ENCODE results near the gene ENOPH1. TPM values are rescaled to one million over a fixed set of nuclear protein-coding genes. Genes with fewer than 3 reads are reported as not detected.
A peak's percentile ranks its signal among the peaks of the same experiment; 100 is the strongest.

Gene ENOPH1
- total RNA-seq, 1 donor from 2014 or later = 16.7 TPM

- no peak overlapping the region for H3K27ac ChIP-seq (ENCODE audit: low read depth, low read length)
- no peak overlapping the region for H3K4me3 ChIP-seq (ENCODE audit: low read length in 3 of 3)
- H3K27me3 ChIP-seq (ENCODE audit: control insufficient read depth in 3 of 3, insufficient read depth in 3 of 3, low read length in 3 of 3) = no peaks in the 10 kb centered on the region
- peaks cover 15 to 20% (median 18%) of the 10 kb centered on the region in 3 donors for H3K4me1 ChIP-seq (ENCODE audit: control insufficient read depth in 3 of 3, insufficient read depth in 3 of 3, low read length in 3 of 3)
- H3K9me3 ChIP-seq (ENCODE audit: control insufficient read depth in 3 of 3, low read length in 3 of 3) = no peaks in the 10 kb centered on the region
- H3K9ac ChIP-seq (ENCODE audit: low read depth in 1 of 3, low read length in 3 of 3) = no peak overlapping the region
- H3K36me3 ChIP-seq (ENCODE audit: control insufficient read depth in 3 of 3, insufficient read depth in 3 of 3, low read length in 3 of 3) = peaks cover 22 to 51% (median 43%) of the 10 kb centered on the region in 3 donors
Measured at GRCh38 chr4:82423245-82424054, 6.9 kb upstream of the ENOPH1 start.

- H3K4me1 ChIP-seq (ENCODE audit: control insufficient read depth in 3 of 3, insufficient read depth in 3 of 3, low read length in 3 of 3) = peaks cover 15 to 22% (median 18%) of the 10 kb centered on the region in 3 donors
- H3K27me3 ChIP-seq (ENCODE audit: control insufficient read depth in 3 of 3, insufficient read depth in 3 of 3, low read length in 3 of 3) = no peaks in the 10 kb centered on the region
- H3K9me3 ChIP-seq (ENCODE audit: control insufficient read depth in 3 of 3, low read length in 3 of 3) = no peaks in the 10 kb centered on the region
- no peak overlapping the region for H3K9ac ChIP-seq (ENCODE audit: low read depth in 1 of 3, low read length in 3 of 3)
- H3K36me3 ChIP-seq (ENCODE audit: control insufficient read depth in 3 of 3, insufficient read depth in 3 of 3, low read length in 3 of 3) = peaks cover 22 to 51% (median 43%) of the 10 kb centered on the region in 3 donors
- no peak overlapping the region for H3K27ac ChIP-seq (ENCODE audit: low read depth, low read length)
- no peak overlapping the region for H3K4me3 ChIP-seq (ENCODE audit: low read length in 3 of 3)
Measured at GRCh38 chr4:82425478-82425877, 4.9 kb upstream of the ENOPH1 start.

- H3K27ac ChIP-seq (ENCODE audit: low read depth, low read length) = peak overlapping the region; percentile 95
- peak overlapping the region; percentile 89 to 94 (median 94) for H3K4me3 ChIP-seq (ENCODE audit: low read length in 3 of 3)
- no peaks in the 10 kb centered on the region for H3K9me3 ChIP-seq (ENCODE audit: control insufficient read depth in 3 of 3, low read length in 3 of 3)
- peaks cover 22 to 32% (median 22%) of the 10 kb centered on the region in 3 donors for H3K4me1 ChIP-seq (ENCODE audit: control insufficient read depth in 3 of 3, insufficient read depth in 3 of 3, low read length in 3 of 3)
- no peaks in the 10 kb centered on the region for H3K27me3 ChIP-seq (ENCODE audit: control insufficient read depth in 3 of 3, insufficient read depth in 3 of 3, low read length in 3 of 3)
- peak overlapping the region; percentile 75 to 86 (median 77) for H3K9ac ChIP-seq (ENCODE audit: low read depth in 1 of 3, low read length in 3 of 3)
- H3K36me3 ChIP-seq (ENCODE audit: control insufficient read depth in 3 of 3, insufficient read depth in 3 of 3, low read length in 3 of 3) = peaks cover 17 to 39% (median 37%) of the 10 kb centered on the region in 3 donors
Measured at GRCh38 chr4:82428526-82428968, 1.8 kb upstream of the ENOPH1 start.

- peaks cover 17 to 33% (median 31%) of the 10 kb centered on the region in 3 donors for H3K36me3 ChIP-seq (ENCODE audit: control insufficient read depth in 3 of 3, insufficient read depth in 3 of 3, low read length in 3 of 3)
- H3K27me3 ChIP-seq (ENCODE audit: control insufficient read depth in 3 of 3, insufficient read depth in 3 of 3, low read length in 3 of 3) = no peaks in the 10 kb centered on the region
- no peaks in the 10 kb centered on the region for H3K9me3 ChIP-seq (ENCODE audit: control insufficient read depth in 3 of 3, low read length in 3 of 3)
- peak overlapping the region; percentile 94 to 96 (median 94) for H3K4me3 ChIP-seq (ENCODE audit: low read length in 3 of 3)
- peak overlapping the region; percentile 95 for H3K27ac ChIP-seq (ENCODE audit: low read depth, low read length)
- peaks cover 22 to 32% (median 22%) of the 10 kb centered on the region in 3 donors for H3K4me1 ChIP-seq (ENCODE audit: control insufficient read depth in 3 of 3, insufficient read depth in 3 of 3, low read length in 3 of 3)
- peak overlapping the region; percentile 95 to 97 (median 95) for H3K9ac ChIP-seq (ENCODE audit: low read depth in 1 of 3, low read length in 3 of 3)
Measured at GRCh38 chr4:82428969-82429727, 1.2 kb upstream of the ENOPH1 start.

GRCh38 chr4:82429728-82430192 is 630 bp upstream of the ENOPH1 start:
- Histone ChIP-seq H3K27ac (ENCODE audit: low read depth, low read length) (peak overlapping the region; percentile 95), H3K27me3 (ENCODE audit: control insufficient read depth in 3 of 3, insufficient read depth in 3 of 3, low read length in 3 of 3) (no peaks in the 10 kb centered on the region), H3K4me1 (ENCODE audit: control insufficient read depth in 3 of 3, insufficient read depth in 3 of 3, low read length in 3 of 3) (peaks cover 22 to 32% (median 22%) of the 10 kb centered on the region in 3 donors), H3K9me3 (ENCODE audit: control insufficient read depth in 3 of 3, low read length in 3 of 3) (no peaks in the 10 kb centered on the region), H3K4me3 (ENCODE audit: low read length in 3 of 3) (peak overlapping the region; percentile 91 to 96 (median 94)), H3K36me3 (ENCODE audit: control insufficient read depth in 3 of 3, insufficient read depth in 3 of 3, low read length in 3 of 3) (peaks cover 12 to 27% (median 26%) of the 10 kb centered on the region in 3 donors), H3K9ac (ENCODE audit: low read depth in 1 of 3, low read length in 3 of 3) (peak overlapping the region; percentile 95 to 97 (median 95))

- no peaks in the 10 kb centered on the region for H3K9me3 ChIP-seq (ENCODE audit: control insufficient read depth in 3 of 3, low read length in 3 of 3)
- H3K27me3 ChIP-seq (ENCODE audit: control insufficient read depth in 3 of 3, insufficient read depth in 3 of 3, low read length in 3 of 3) = no peaks in the 10 kb centered on the region
- peak overlapping the region; percentile 95 for H3K27ac ChIP-seq (ENCODE audit: low read depth, low read length)
- peaks cover 6 to 14% (median 13%) of the 10 kb centered on the region in 3 donors for H3K36me3 ChIP-seq (ENCODE audit: control insufficient read depth in 3 of 3, insufficient read depth in 3 of 3, low read length in 3 of 3)
- H3K4me3 ChIP-seq (ENCODE audit: low read length in 3 of 3) = peak overlapping the region; percentile 91 to 96 (median 94)
- peaks cover 22 to 32% (median 22%) of the 10 kb centered on the region in 3 donors for H3K4me1 ChIP-seq (ENCODE audit: control insufficient read depth in 3 of 3, insufficient read depth in 3 of 3, low read length in 3 of 3)
- peak overlapping the region; percentile 82 to 97 (median 95) for H3K9ac ChIP-seq (ENCODE audit: low read depth in 1 of 3, low read length in 3 of 3)
Measured at GRCh38 chr4:82430964-82431745, 765 bp downstream of the ENOPH1 start.

GRCh38 chr4:82431831-82432230 is 1.4 kb downstream of the ENOPH1 start:
- no peaks in the 10 kb centered on the region for H3K27me3 ChIP-seq (ENCODE audit: control insufficient read depth in 3 of 3, insufficient read depth in 3 of 3, low read length in 3 of 3)
- H3K9me3 ChIP-seq (ENCODE audit: control insufficient read depth in 3 of 3, low read length in 3 of 3) = no peaks in the 10 kb centered on the region
- H3K27ac ChIP-seq (ENCODE audit: low read depth, low read length) = no peak overlapping the region
- peaks cover 2 to 8% (median 7%) of the 10 kb centered on the region in 3 donors for H3K36me3 ChIP-seq (ENCODE audit: control insufficient read depth in 3 of 3, insufficient read depth in 3 of 3, low read length in 3 of 3)
- H3K4me1 ChIP-seq (ENCODE audit: control insufficient read depth in 3 of 3, insufficient read depth in 3 of 3, low read length in 3 of 3) = peaks cover 16 to 26% (median 20%) of the 10 kb centered on the region in 3 donors
- no peak overlapping the region for H3K9ac ChIP-seq (ENCODE audit: low read depth in 1 of 3, low read length in 3 of 3)
- H3K4me3 ChIP-seq (ENCODE audit: low read length in 3 of 3) = peak overlapping the region in 1 of 3 donors; percentile 91

GRCh38 chr4:82432596-82432995 is 2.2 kb downstream of the ENOPH1 start:
- Histone ChIP-seq H3K36me3 (ENCODE audit: control insufficient read depth in 3 of 3, insufficient read depth in 3 of 3, low read length in 3 of 3) (peaks cover 0 to 4% (median 2%) of the 10 kb centered on the region in 3 donors), H3K27me3 (ENCODE audit: control insufficient read depth in 3 of 3, insufficient read depth in 3 of 3, low read length in 3 of 3) (no peaks in the 10 kb centered on the region), H3K4me1 (ENCODE audit: control insufficient read depth in 3 of 3, insufficient read depth in 3 of 3, low read length in 3 of 3) (peaks cover 10 to 19% (median 14%) of the 10 kb centered on the region in 3 donors), H3K4me3 (ENCODE audit: low read length in 3 of 3) (no peak overlapping the region), H3K9ac (ENCODE audit: low read depth in 1 of 3, low read length in 3 of 3) (no peak overlapping the region), H3K27ac (ENCODE audit: low read depth, low read length) (no peak overlapping the region), H3K9me3 (ENCODE audit: control insufficient read depth in 3 of 3, low read length in 3 of 3) (no peaks in the 10 kb centered on the region)

GRCh38 chr4:82433791-82434190 is 3.4 kb downstream of the ENOPH1 start:
- Histone ChIP-seq H3K27me3 (ENCODE audit: control insufficient read depth in 3 of 3, insufficient read depth in 3 of 3, low read length in 3 of 3) (no peaks in the 10 kb centered on the region), H3K27ac (ENCODE audit: low read depth, low read length) (no peak overlapping the region), H3K4me3 (ENCODE audit: low read length in 3 of 3) (no peak overlapping the region), H3K36me3 (ENCODE audit: control insufficient read depth in 3 of 3, insufficient read depth in 3 of 3, low read length in 3 of 3) (peaks cover 0 to 2% (median 0%) of the 10 kb centered on the region in 3 donors), H3K9me3 (ENCODE audit: control insufficient read depth in 3 of 3, low read length in 3 of 3) (no peaks in the 10 kb centered on the region), H3K4me1 (ENCODE audit: control insufficient read depth in 3 of 3, insufficient read depth in 3 of 3, low read length in 3 of 3) (peaks cover 7 to 11% (median 7%) of the 10 kb centered on the region in 3 donors), H3K9ac (ENCODE audit: low read depth in 1 of 3, low read length in 3 of 3) (no peak overlapping the region)
